Measurements from ENCODE around the gene ZMAT5.

The ZMAT5 gene

GRCh38 chr22:29766632-29767170 lies at the start of gene ZMAT5:
TSS of gene ZMAT5 (minus strand) at chr22:29767007. CDS start at chr22:29748544, 18,463 bp downstream.
- DNase-seq (ENCODE audit: low read depth in 2 of 3, low spot score in 1 of 3) = peak; percentile 82 to 90 (median 90)

GRCh38 chr22:29816539-29816938 lies 49.7 kb upstream of the ZMAT5 start:
- no peak for DNase-seq (ENCODE audit: low read depth in 2 of 3, low spot score in 1 of 3)

GRCh38 chr22:29816128-29816527 lies 49.3 kb upstream of the ZMAT5 start:
- no peak for DNase-seq (ENCODE audit: low read depth in 2 of 3, low spot score in 1 of 3)

- DNase-seq (ENCODE audit: low read depth in 2 of 3, low spot score in 1 of 3) = no peak
Measured at GRCh38 chr22:29815580-29815979, 48.8 kb upstream of the ZMAT5 start.

DNA sequence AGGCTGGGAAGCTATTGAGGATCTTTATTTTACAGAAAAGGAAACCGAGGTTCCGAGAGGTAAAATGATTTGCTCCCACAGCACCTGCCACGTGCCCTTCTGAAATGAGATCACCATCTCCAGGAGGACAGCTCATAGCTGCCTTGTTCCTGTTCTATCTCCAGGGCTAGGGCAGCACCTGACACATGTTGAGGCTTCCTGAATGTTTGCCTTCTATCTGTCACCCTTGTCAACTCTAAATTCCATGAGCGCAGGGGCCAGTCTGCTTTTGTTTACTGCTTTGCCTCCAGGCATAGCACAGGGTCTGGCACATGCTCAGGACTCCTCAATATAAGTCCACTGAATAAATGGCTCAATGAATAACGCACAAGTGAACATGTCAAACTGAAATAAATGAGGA lies 47.2 kb upstream of the ZMAT5 start:
- DNase-seq (ENCODE audit: low read depth in 2 of 3, low spot score in 1 of 3) = no peak

- no peak for DNase-seq (ENCODE audit: low read depth in 2 of 3, low spot score in 1 of 3)
Measured at GRCh38 chr22:29813563-29813962, 46.8 kb upstream of the ZMAT5 start.

DNA sequence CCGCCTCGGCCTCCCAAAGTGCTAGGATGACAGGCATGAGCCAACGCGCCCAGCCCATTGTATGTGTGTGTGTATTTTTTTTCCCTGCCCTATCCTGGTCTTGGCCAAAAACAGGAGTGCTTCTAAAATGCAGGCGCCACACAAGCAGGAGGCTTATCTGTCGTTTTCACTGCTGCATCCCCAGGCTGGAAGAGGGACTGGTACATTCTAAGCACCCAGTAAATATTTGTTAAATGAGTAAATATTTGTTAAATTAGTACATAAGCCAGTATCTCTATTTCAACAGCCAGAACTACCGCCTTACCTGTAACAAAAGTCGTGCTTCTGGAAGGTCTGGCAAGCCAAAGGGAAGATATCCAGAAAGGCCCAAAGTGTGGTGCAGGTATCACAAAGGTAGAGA lies 46.3 kb upstream of the ZMAT5 start:
- DNase-seq (ENCODE audit: low read depth in 2 of 3, low spot score in 1 of 3) = no peak

DNA sequence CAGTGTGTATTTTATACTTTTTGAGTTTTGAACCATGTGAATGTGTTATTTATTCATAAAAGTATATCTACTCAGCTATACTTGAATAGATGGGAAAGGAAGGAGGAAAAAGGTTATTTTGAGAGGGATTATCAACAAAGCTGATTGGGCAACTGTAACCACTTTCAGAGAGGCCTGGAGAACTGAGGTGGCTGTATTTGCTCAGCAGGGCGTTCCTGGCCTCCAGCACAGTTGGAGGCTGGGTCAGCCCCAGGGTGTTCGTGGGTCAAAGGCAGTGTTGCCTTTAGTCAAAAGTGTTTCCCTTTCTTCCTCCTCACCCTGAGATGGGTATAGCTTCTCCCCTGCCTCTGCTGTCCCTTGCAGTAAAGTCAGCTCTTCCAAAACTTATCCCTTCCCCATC lies 44.6 kb upstream of the ZMAT5 start:
- DNase-seq (ENCODE audit: low read depth in 2 of 3, low spot score in 1 of 3) = no peak

DNA sequence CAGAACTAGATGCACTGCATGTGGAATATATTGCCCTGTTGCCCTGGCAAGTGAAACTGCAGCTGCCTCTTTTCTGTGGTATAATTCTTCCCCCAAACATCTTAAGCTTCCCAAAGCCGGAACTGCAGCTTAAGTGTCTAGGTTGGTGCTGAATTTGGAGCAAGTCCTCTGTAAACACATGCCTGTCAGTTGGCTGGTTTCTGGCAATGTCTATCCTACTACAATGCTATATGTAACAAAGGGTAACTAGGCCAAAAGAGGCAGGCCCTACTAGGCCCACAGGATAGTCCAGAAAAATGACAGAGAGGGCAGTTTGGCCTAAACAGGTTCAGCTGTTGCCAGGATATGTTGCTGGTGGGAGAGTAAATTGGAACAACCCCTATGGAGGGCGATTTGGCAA lies 43.4 kb upstream of the ZMAT5 start:
- no peak for DNase-seq (ENCODE audit: low read depth in 2 of 3, low spot score in 1 of 3)

DNA sequence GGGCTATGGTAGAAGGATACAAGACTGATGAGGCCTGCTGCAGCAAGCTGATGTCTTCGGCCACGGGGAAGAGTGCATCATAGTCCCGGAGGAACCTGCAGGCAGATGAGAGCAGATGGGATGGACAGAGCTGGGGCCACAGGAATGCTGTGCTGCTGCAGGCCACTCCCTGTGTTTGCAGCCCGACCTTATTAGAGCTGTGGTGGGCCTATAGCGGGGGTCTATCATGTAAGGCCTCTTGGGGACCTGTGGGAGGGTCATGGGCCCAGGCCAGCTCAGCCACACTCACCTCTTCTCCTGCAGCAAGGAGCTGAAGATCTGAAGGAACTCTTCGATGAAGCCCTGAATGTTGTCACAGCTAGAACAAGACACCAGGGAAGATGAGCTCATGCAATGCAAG lies 39.4 kb upstream of the ZMAT5 start:
- DNase-seq (ENCODE audit: low read depth in 2 of 3, low spot score in 1 of 3) = no peak

GRCh38 chr22:29804985-29805384 lies 38.2 kb upstream of the ZMAT5 start:
- DNase-seq (ENCODE audit: low read depth in 2 of 3, low spot score in 1 of 3) = no peak

DNA sequence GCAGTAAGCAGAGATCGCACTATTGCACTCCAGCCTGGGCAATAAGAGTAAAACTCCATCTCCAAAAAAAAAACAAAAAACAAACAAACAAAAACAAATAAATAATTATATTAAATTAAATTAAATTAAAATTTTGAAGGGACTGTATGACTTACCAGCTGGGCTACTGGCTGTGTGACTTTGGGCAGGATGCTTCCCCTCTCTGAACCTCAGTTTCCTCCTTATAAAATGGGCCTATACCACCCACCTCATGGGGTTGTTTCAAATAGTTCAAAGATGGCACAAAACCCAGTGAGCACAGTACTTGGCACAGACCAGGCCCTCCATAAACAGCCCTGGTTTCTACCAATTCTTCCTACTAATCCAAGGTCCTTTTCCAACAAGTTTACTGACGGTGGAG lies 36.4 kb upstream of the ZMAT5 start:
- no peak for DNase-seq (ENCODE audit: low read depth in 2 of 3, low spot score in 1 of 3)

GRCh38 chr22:29801796-29802195 lies 35.0 kb upstream of the ZMAT5 start:
- no peak for DNase-seq (ENCODE audit: low read depth in 2 of 3, low spot score in 1 of 3)

- no peak for DNase-seq (ENCODE audit: low read depth in 2 of 3, low spot score in 1 of 3)
Measured at GRCh38 chr22:29801153-29801552, 34.3 kb upstream of the ZMAT5 start.

GRCh38 chr22:29799217-29799680 lies 32.4 kb upstream of the ZMAT5 start:
- no peak for DNase-seq (ENCODE audit: low read depth in 2 of 3, low spot score in 1 of 3)

DNA sequence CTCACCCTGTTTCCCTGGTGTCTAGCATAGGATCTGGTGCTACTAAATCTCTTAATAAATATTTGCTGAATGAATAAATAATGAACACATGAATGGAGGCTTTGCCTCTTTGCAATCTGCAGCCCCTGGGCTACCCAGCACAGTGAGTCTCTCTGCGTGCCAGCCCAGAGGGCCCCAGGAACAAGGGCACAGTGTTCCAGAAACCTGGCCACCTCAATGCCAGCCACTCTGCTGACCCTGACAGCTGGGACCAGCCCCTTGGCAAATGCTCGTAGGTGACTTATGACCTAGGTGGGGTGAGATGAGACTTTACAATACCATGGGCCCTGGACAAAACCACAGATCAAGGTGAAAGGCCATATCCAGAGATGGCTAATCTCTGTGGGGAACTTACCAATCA lies 32.0 kb upstream of the ZMAT5 start:
- DNase-seq (ENCODE audit: low read depth in 2 of 3, low spot score in 1 of 3) = no peak

- DNase-seq (ENCODE audit: low read depth in 2 of 3, low spot score in 1 of 3) = no peak
Measured at GRCh38 chr22:29798318-29798717, 31.5 kb upstream of the ZMAT5 start.

DNA sequence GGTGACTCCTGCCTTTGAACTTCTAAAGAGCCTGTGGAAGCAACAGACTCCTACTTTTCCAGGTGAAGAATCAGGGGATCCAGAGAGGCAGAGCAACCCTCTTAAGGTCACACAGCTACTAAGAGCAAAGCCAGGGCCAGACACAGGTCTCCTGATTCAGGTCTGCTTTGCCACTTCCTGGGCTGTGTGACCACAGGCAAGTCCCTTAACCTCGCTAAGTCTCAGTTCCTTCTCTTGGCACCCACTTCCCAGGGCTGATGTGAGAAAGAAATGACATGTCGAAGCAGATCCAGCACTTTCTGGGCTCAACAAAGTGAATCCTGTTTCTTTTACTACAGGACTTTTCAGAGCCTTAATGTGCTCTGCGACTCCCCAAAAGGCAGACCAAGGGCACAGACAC lies 30.5 kb upstream of the ZMAT5 start:
- DNase-seq (ENCODE audit: low read depth in 2 of 3, low spot score in 1 of 3) = no peak

DNA sequence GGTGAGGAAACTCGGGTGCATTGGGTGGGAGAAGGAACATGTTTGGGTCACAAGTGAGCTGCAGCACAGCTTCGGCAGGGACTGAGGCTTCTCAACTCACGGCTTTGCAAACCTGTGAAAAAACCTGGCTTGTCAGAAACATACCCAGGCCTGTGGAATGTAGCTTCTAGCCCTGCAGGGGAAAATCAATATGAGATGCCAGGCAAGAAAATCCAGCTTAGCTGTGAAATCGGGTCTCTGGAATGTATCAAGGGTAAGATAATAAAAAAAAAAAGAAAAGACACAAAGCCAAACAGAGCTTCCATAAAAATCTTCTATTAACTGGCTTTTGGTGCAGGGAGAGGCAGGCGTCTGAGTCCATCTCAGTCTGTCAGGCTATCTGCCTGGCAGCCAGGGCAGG lies 28.9 kb upstream of the ZMAT5 start:
- no peak for DNase-seq (ENCODE audit: low read depth in 2 of 3, low spot score in 1 of 3)

DNA sequence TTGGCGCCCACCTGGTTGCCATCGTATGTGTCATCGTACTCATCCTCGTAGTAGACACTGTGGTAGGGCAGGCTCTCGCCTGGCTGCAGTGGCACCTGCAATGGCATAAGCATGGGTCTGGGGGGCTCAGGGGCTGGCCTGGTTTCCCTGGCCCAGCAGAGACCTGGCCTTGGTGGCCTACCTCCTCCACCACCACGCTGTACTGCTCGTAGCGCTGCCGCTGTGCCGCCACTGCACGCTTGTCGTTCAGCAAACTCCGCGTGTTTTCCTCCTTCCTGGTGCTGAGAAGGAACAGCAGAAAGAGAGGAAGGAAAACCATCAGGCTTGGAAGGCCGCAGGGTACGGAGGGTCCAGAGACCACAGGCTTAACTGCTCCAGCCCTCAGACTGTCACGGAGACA lies 26.6 kb upstream of the ZMAT5 start:
- DNase-seq (ENCODE audit: low read depth in 2 of 3, low spot score in 1 of 3) = no peak

DNA sequence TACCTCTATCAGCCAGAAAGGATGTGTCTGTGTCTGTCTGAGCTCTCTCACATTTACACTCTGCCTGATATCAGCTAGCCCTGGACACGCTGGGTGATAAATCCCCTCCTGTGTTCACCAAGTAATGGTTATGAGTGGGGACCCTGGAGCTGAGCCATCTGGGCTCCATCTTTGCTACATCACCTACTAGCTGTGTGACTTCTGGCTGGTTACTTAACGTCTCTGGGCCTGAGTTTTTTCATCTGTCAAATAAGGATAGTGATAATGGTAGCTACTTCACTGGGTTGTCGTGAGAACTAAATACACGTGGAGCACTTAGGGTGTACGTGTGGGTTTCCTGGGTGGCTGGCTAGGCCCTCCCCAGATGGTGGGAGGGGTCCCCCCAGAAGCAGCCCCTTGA lies 23.3 kb upstream of the ZMAT5 start:
- DNase-seq (ENCODE audit: low read depth in 2 of 3, low spot score in 1 of 3) = no peak

GRCh38 chr22:29788339-29789279 lies 21.8 kb upstream of the ZMAT5 start:
- DNase-seq (ENCODE audit: low read depth in 2 of 3, low spot score in 1 of 3) = no peak

All from stimulated activated CD4-positive, alpha-beta T cell treated with anti-CD3 and anti-CD28 coated beads, Interleukin-12 subunit alpha, Interleukin-12 subunit beta, amount 100 ng/mL, for 48 hours (primary cell).